Measurements from ENCODE around the gene LYZL2.

DNA sequence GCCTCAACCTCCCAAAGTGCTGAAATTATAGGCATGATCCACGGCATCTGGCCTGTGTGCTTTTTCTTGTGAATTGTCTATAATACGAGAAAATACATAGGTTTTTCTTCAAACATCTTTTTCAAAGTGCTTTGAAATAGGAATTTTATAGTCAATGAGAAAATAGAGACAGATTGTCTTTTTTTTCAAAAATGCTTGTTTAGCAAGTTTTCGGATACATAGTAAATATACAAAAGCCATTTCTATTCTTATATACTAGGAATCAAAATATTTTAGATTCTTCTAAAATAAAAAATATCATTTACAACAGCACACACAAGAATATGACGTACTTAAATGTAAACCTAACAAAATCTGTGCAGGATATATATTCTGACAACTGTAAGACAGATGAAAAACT is 1.6 kb upstream of the LYZL2 start:
- TF ChIP-seq SIRT6 (IDR thresholded peaks at IDR 0.05; ENCODE audit: low read length) (no peak), HDAC2 (IDR thresholded peaks at IDR 0.05; ENCODE audit: borderline replicate concordance in 1 of 2, low read depth in 2 of 2, low read length in 2 of 2) (no peak), JUN (IDR thresholded peaks at IDR 0.05; ENCODE audit: low read depth, low read length) (no peak), POLR2AphosphoS5 (IDR thresholded peaks at IDR 0.05; ENCODE audit: low read depth, low read length) (no peak), RAD21 (IDR thresholded peaks at IDR 0.05 in 1 of 2, conservative IDR thresholded peaks at IDR 0.05 in 1 of 2; ENCODE audit: low read depth in 2 of 2, low read length in 2 of 2) (no peak)
- TF ChIP-seq, protein P1, sequence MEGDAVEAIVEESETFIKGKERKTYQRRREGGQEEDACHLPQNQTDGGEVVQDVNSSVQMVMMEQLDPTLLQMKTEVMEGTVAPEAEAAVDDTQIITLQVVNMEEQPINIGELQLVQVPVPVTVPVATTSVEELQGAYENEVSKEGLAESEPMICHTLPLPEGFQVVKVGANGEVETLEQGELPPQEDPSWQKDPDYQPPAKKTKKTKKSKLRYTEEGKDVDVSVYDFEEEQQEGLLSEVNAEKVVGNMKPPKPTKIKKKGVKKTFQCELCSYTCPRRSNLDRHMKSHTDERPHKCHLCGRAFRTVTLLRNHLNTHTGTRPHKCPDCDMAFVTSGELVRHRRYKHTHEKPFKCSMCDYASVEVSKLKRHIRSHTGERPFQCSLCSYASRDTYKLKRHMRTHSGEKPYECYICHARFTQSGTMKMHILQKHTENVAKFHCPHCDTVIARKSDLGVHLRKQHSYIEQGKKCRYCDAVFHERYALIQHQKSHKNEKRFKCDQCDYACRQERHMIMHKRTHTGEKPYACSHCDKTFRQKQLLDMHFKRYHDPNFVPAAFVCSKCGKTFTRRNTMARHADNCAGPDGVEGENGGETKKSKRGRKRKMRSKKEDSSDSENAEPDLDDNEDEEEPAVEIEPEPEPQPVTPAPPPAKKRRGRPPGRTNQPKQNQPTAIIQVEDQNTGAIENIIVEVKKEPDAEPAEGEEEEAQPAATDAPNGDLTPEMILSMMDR (IDR thresholded peaks at IDR 0.05; ENCODE audit: control extremely low read depth in 1 of 3, insufficient read depth in 1 of 3, low read depth in 1 of 3, low read length in 3 of 3), result no peak
